ENCODE measurements around the gene CITED1.

CITED1 gene

DNA sequence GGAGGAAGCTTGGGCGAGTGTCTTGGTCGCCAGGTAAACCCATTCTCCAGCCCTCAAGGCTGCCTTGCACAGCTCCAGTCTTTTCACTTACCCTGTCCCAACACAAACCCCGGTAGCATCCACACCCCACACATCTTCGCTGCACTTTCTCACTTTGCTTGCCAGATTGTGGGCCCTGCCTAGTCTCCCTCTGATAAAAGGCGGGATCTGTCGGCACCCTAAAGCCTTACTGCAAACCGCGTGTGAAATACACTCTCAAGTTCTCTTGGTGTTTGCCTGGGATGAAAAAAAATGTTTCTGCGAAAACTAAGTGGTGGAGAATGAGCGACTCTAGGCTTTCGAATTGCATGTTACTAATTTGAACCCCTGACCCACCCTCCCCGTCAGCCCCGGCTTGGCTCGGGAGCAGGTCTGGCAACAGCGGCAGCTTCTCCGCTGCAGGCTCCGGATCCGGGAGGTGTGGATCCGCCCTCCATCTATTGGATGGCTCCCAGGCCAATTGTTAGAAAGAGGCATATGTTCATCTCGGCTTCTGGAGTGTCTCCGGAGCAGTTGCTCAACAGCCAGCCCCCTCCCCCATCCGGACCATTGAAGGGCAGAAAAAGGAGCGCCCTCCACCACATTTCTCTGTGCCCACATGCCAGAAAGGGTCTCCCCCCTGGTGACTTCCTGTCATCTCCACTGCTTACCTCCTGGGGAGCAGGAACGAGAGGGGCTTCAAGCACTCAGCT is 3.0 kb upstream of the CITED1 start:
- DNase-seq, result peak; percentile 18 to 21

DNA sequence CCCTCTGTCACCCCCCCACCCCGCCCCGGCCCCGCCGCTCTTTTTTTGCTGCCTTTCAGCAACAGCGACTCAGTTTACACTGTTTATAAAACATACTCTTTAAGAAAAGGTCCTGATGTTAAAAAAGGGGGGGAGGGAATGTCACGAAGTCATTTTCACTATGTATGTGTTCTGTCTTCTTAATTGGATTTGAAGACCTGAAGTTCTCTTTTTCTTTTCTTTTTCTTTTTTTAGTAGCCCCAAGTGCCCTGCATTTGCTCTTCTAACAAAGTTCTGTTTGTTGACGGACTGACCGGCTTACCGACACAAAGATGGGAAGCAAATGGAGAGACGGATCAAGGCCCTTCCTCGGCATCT is 2.5 kb upstream of the CITED1 start:
- DNase-seq, result no peak

DNA sequence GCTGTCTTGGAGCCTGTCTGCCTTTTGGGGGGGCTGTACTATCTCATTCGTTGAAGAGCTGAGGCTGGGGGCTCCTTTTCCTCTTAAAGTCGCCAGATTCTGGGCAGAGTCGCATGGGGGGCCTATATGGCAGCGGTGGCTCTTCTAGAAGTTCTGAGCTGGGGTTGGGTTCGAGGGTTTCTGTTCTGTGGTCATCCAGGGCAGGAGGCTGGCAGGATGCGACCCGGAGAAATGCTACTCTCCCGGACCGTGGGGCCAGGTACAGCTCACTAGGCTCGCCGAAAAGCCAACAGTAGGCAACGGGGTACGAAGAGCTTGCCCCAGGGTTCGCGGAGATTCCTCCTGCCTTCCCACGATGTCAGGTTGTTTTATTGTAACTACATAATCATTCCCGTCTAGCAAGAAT is 1.9 kb upstream of the CITED1 start:
- DNase-seq, result no peak

DNA sequence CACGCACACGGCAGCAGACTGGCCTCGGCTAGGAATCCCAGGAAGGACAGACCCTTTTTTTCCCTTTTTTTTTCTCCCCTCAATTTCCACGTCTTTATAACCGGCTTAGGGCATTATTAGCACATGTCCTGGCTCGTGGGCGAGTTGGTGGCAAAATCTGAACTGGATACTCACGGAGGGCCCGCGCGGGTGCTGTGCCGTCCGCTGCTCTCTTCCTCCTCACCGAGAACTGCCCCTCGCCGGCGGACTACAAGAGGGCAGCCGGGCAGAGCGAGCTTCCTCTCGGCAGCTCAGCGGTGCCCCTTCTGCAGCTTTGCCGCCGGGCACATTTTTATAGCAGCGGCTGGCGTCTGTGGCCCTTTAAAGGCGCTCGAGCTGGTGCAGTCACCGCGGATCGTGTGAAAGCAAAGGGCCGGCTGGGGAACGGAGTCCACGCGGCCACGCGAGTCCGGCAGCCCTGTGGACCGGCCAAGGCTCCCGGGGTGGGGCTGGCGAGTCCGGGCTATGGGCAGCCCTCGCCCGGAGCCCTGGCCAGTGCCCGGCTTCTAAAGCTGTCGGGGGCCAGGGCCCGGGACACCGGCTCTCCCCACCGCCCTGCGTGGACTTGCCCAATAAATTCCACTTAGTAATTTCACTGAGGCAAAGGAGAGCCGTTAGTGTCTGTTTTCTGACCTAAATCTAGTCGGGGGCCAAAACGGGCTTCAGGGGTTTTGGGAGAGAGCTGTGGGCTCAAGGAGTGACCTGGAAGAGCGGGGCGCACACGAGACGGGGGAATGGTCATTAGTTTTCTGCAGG is 1.3 kb upstream of the CITED1 start:
- peak; percentile 19 to 40 for DNase-seq

DNA sequence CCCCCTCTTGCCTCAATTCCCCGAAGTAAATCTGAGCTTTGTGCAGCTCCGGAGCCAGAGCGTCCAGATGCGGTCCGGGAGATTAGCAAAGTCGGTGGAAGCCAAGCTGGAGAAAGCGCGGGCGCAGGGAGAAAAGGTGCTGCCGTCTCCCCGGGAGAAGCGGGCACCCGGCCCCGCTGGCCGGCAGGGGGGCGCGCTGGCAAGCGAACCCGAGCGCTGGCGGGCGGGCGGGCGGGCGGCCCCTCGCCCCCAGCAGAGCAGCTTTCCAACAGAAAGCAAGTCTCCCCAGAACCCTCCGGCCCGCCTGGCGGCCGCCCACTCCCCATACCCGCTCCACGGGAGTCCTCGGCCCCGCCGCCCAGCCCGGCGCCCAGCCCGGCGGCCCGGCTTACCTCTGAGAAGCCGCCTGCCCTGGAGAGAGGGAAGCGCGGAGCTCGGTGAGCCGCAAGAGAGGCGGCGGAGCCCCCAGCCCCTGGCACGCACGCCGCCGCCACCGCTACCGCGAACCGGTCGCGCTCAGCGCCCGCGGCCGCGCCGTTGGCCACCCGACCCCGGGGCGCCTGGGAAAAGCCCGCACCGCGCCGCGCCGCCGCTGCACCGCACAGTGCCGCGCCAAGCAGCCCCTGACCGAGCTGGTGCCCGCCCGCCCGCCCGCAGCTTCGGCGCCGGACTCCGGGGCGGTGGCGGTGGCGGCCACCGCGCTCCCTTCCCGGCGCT is 529 bp upstream of the CITED1 start:
- no peak for DNase-seq

DNA sequence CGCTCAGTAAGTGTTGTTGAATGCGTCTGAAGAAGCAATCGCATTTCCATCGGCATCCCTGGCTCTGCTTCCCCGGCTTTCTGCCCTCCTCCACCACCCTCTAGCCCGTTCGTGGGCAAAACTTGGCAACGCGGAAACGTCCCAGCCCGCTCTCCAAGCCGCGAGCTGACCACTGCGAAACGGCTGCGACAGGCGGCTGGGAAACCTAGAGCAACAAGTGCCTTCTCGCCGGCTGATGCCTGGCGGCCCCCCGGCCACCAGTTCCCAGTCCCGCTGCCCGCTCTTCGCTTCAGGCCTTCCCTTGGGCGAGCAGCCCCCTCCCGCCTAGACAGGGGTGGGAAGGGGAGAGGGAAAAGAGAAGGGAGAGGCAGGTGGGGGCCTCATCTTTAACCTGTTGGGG is 837 bp downstream of the CITED1 start:
- no peak for DNase-seq

DNA sequence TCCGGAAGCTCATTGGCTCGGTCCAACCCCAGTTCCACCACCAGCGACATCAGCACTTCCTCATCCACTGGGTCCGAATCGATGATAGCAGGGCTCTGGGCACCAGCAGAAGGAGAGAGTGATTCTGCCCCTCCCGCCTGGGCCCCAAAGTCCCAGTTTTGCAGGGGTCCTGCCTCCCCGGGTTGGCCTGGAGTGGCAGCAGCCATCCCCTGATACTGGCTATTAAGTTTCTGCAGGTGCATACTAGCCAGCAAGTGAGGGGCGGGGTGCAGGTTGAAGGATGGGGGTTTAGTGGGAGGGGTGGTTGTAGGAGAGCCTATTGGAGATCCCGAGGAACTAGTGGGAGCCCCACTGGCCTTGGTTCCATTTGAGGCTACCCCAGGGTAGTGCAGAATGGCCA is 3.9 kb downstream of the CITED1 start:
- no peak for DNase-seq

DNA sequence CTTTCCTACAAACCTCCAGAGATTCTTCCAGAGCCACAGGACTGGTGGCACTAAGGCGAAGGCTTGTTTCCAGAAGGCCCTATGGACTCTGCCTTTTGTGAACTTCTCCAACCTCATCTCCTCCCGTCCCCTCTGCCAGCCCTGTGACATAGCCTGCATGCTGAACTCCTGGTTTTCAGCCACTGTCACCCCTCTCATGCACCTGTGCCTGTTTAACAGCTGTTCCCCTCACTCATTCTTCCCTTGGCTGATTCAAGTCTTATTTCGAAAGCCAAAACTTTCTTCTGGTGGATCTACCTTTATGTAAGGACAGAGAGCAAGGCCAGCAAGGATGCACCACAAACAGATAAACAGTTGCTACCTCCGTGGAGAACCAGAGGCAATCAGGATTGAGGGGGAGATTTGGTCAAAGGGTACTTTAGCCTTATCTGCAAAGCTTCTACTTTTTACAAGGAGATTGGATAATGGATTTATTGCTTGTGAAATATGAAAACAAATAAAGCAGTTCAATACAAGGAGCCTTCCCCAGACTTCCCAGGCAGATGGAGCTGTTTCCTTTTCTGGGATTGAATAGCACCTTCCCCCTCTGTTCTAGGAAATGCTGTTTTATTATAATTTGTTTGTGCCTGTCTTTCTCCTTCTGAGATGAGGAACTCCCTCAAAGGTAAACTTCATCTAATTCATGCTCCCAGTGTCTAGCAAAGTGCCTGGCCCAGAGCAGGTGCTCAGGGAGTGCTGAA is 5.7 kb downstream of the CITED1 start:
- no peak for DNase-seq

DNA sequence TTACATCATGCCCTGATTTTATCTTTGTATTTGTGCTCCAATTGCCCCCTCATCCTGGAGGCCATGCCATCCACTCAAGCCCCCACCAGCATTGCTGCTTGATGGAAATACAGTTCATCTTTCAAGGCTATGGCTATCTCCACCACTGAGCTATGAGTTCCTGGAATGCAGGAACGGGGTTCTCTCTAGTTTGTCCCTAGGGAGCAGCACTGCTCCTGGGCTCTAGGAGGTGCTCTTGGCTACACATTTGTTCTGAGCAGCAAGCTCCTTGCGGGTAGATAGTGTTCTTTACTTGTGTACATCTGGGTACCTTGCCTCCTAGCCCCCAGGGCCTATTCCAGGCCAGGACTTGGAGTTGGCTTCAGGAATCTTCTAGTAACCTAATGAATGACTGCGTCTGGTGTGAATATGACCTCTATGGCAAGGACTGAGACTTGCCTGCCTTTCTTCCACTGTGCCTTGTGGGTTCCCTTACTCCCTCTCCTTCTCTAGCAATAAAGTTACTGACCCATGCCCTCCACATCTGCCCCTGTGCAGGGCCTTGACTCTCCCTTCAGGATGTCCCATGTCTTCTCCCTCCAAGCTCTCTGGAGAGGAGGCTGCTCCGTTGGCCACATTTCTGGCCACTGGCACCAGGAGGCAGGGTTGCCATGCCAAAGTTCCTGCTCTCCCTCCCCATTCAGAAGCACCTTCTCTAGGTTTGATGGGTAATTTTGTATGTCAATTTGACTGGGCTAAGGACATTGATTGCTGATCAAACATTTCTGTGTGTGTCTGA is 7.6 kb downstream of the CITED1 start:
- DNase-seq, result no peak

DNA sequence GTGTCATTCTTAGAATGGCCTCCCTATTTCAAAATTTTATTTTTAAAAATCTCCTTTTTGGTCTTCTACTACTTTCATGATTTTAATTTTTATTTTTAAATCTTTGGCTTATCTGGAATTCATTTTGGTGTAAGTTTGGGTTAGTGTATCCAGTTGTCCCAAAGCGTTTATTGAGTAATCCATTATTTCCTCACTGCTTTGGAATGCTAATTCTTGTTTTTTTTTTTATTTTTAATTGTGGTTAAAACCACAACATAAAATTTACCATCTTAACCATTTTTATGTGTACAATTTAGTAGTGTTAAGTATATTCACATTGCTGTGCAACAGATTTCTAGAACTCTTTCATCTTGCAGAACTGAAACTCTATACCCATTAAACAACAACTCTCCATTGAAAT is 8.7 kb downstream of the CITED1 start:
- no peak for DNase-seq

DNA sequence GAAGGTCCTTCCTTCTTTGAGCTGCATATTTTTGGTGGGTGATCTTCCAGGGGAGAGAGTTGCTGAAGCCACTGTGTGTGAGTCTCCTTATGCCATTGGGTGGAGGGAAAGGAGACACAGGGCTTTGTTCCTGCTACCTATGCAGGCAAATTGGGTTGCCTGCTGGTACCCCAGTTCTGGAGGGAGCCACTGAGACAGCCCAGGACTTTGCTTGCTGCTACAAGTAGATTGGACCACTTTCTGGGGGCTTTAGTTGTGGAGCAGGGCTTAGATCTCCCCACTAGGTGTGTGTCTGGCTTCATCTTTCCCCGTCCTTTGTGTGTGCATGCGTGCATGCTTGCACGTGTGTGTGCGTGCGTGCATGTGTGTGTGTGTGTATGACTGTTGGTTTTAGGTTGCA is 10.0 kb downstream of the CITED1 start:
- DNase-seq, result no peak

DNA sequence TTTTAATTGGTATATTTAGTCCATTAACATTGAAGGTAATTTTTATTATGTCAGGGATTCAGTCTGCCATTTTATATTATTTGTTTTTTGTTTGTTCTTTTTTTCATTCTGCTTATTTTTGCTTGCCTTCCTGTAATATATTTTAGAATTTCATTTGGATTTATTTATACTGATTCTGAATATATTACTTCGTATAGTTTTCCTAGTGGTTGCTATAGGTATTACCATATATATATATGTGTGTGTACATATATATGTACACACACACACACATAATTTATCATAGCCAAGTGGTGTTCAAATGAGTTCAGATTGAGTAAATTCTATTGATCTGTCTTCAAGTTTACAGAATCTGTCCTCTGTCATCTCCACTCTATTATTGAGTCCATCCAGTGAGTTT is 11.2 kb downstream of the CITED1 start:
- no peak for DNase-seq

DNA sequence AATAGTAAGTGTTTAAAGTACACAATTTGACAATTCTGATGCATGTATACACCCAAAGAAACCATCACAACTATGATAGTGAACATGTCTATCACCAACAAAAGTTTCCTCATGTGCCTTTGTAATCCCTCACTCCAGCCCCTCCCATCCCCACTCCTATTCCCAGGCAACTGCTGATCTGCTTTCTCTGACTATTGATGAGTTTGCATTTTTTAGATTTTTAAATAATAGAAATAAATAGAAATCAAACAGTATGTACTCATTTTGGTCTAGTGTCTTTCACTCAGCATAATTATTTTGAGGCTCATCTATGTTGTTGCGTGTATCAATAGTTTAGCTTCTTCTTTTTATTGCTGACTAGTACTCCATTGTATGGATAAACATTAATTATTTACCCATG is 23.4 kb downstream of the CITED1 start:
- DNase-seq, result no peak

DNA sequence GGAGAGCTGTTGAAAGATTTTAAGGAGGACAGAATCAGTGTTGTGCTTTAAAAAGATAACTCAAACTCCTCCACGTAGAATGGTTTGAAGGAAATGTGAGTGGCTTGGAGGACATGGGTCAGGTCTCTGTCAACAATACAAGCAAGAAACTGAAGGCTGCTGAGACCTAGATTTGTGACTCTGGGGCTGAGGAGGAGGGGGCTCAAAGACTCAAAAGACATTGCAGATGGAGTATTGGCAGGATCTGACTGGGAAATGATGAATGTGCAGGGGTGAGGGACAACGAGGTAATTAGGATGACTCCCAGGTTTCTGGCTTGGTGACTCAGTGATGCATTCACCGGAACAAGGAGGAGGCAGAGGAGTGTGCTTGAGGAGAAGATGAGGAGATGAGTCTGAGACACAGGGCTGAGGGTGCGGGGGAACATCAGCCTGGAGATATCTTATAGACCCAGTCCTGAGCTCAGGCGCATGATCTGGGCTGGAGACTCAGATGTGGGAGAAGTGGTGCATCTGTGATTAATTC is 25.3 kb downstream of the CITED1 start:
- DNase-seq, result no peak

DNA sequence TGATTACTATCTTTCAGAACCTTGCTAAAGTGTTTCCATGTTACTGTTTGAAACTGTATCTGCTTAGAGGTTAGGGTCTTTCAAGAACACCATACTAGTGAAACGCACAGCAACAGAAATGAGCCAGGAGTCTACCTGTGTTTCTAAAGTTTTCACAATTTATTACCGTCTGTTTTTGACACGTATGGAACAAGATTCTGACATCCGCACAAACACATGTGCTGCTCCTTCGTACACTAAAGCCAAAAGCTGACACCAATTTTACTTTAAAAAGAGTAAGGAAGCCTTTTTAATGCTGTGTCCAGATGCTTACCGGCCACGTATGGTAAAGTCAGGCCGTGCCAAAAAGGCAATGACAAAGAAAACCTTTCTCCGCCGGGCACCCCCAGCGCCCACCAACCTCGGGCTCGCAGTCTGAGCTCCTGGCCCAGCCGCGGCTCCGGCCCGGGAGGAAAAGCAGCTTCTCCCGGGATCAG is 29.2 kb downstream of the CITED1 start:
- peak in 1 of 2 donors; percentile 19 for DNase-seq

DNA sequence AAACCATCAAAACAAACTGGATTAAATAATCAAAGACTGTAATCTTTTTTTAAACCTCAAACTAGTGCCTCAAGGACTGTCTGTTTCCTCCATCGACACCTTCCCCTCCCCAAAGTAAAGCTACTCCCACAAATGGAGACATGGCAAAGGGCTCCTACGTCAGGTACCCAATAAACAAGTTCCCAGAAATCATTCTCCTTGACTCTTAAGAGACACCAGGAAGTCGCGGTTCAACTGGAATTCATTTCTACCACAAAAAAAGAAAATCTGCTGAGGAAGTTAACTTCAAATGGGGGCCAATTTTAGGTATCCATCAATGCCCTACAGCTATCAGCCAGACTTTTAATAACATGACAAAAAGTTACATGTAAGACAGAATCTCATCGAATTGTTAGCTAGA is 31.2 kb downstream of the CITED1 start:
- DNase-seq, result peak in 1 of 2 donors; percentile 48

DNA sequence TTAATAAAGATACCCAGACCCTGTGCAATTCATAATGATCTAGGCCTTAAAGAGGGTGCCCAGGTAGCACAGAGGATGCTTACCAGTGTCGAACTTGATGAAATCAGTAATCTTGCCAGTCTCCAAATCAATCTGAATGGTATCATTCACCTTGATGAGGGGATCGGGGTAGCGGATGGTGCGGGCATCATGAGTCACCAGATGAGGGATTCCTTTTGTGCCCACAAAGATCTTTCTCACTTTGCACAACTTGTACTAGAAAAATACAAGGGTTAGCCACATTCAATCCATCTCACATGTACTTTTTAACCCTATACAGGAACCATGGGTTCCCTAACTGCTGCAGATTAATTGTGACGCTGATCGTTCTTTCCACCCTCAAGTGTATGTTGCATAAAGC is 32.0 kb downstream of the CITED1 start:
- no peak for DNase-seq

DNA sequence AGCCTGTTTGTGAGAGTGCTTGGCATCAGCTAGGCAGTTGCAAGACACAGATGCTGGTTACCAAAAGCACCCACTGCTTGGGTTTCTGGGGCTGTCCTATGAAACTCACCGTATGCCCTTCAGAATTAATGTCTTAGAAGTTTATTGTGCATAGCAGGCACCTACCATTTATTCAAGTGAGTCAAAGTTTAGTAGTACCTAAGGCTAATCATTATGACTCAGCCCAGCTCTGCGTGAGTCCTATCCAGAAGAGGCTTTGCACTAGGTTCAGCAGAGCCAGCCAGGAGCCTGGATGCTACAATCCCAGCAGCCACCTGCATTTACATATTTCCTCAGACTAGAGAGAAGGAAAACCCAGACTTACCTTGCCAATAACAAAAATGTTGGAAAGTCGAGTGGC is 32.8 kb downstream of the CITED1 start:
- DNase-seq, result no peak

DNA sequence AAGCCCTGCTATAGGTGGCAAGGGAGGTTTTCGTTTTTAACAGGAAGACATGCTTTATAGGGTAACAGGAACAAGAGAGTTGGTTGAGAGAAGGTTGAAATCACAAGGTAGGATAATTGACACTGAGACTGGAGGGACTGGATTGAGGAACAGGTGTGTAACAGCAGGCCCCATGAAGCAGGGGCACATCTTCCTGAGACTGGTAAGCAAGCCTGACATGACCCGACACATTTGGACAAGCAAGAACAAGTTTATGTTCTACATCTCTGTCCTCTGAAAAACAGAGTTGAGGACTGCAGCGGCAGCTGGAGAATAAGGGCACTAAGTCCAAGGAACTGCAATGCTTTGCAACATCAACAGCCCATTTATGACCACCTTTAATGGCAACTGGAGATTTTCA is 33.9 kb downstream of the CITED1 start:
- DNase-seq, result no peak

DNA sequence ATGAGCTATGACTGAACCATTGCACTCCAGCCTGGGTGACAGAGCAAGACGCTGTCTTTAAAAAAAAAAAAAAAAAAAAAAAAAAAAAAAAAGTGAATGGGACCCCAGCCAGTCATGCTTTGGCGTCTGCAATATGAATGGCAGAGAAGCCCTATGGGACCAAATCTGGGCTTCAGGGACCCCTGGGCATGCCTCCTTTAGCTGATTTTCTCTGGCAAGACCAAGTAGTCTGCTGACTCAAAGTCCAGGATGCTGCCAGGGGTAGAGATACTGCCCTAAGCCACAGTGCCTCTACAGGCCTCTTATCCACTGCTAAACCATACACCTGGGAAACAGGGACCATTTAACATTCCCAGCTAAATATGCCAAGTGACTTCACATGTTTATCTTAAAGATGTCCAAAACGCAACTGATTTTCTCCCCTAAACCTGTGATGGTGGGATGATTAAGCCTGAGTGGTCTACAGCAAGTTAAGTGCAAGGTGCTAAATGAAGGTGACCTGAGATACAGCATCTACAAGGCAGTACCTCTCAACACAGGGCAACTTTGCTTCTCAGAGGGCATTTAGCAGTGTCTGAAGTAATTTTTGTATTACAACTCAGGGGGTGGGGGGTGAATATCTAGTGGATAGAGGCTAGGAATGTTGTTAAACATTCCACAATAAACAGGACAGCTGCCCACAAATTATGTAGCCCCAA is 34.5 kb downstream of the CITED1 start:
- no peak for DNase-seq

DNA sequence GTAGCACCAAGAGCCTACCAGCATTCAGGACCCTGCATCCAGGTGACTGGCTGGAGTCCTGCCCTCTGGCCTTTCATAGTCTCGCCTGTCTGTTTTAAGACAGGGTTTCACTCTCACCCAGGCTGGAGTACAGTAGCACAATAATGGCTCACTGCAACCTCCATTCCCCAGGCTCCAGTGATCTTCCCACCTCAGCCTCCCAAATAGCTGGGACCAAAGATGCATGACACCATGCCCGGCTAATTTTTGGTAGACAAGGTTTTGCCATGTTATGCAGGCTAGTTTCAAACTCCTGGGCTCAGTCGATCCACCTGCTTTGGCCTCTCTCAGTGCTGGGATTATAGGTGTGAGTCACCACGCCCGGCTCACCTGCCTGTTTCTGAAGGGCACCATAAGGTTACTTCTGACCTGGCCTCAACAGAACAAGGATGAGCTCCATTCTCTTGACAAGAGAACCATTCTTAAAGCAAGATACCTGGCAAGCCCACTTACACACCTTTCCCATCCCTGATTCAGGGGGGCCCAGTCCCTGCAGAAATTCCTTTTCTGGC is 35.3 kb downstream of the CITED1 start:
- DNase-seq, result no peak
